ENCODE results near the gene SDC4.

DNA sequence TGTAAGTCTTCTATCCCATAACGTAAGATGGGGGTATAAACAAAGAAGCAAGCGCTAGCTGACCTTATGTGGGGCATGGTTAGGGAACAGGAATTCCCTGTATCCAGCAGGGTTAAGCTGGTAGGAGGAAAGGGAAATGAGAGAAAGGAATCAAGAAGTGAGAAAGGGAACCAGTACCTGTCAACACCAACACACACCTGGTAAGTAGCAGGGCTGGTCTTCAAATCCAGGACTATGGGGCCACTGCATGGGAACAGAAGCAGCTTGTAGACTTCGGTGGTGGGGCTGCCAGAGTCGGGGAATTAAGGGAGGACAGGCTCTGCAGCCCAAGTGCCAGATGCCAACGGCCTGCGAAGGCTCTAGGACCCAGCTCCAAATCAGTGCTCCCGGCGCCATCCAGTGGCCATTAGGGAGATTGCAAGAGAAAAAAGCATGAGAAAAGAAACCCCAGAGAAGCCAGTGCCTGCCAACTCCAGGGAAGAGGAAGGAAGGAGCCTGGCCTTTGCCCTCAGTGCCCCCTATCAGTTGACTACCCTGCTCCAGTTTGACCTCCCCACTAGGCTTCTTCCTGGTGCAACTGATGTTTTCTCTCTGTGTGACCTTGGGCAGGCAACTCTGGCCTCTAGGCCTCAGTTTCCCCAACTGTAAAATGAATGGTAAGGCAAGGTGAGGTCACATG lies 57.4 kb downstream of the SDC4 start:
- TF ChIP-seq, protein P1, sequence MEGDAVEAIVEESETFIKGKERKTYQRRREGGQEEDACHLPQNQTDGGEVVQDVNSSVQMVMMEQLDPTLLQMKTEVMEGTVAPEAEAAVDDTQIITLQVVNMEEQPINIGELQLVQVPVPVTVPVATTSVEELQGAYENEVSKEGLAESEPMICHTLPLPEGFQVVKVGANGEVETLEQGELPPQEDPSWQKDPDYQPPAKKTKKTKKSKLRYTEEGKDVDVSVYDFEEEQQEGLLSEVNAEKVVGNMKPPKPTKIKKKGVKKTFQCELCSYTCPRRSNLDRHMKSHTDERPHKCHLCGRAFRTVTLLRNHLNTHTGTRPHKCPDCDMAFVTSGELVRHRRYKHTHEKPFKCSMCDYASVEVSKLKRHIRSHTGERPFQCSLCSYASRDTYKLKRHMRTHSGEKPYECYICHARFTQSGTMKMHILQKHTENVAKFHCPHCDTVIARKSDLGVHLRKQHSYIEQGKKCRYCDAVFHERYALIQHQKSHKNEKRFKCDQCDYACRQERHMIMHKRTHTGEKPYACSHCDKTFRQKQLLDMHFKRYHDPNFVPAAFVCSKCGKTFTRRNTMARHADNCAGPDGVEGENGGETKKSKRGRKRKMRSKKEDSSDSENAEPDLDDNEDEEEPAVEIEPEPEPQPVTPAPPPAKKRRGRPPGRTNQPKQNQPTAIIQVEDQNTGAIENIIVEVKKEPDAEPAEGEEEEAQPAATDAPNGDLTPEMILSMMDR (conservative IDR thresholded peaks at IDR 0.05 in 1 of 2, IDR thresholded peaks at IDR 0.05 in 1 of 2; ENCODE audit: extremely low read depth in 1 of 2, insufficient read depth in 1 of 2, low read depth in 1 of 2, low read length in 2 of 2), result peak; percentile 91 to 95
- TF ChIP-seq EZH2 (IDR thresholded peaks at IDR 0.05; ENCODE audit: borderline replicate concordance, low read length), result no peak
